Measurements from ENCODE around the gene HARS2. TPM values are rescaled to one million over a fixed set of nuclear protein-coding genes. Genes with fewer than 3 reads are reported as not detected.
A peak's percentile ranks its signal among the peaks of the same experiment; 100 is the strongest.

HARS2 gene
- total RNA-seq, 2 donors from 2014 or later: 13.7 to 23.7 TPM

GRCh38 chr5:140674629-140675028 is 16.6 kb upstream of the HARS2 start:
- H3K4me1 ChIP-seq: no peaks in the 10 kb centered on the region
- no peaks in the 10 kb centered on the region for H3K9me3 ChIP-seq
- H3K4me3 ChIP-seq: no peak overlapping the region
- H3K27ac ChIP-seq: no peak overlapping the region
- no peak for TF ChIP-seq POLR2A (IDR thresholded peaks at IDR 0.05)
- no peak for TF ChIP-seq CTCF (IDR thresholded peaks at IDR 0.05)
- DNase-seq (no peak), ATAC-seq (no peak)
- peaks cover 0 to 29% of the 10 kb centered on the region in 2 donors for H3K36me3 ChIP-seq (replicated peaks in 1 of 2; ENCODE audit: insufficient read depth in 1 of 2, low read depth in 2 of 2)
- 92 to 94% methylated on average over 4 of the region's 4 CpGs for WGBS, 2 donors
- H3K27me3 ChIP-seq: no peaks in the 10 kb centered on the region
- intact Hi-C loops (cut with DNase I): no loop called here

- ATAC-seq: no peak
- H3K4me1 ChIP-seq: no peaks in the 10 kb centered on the region
- DNase-seq: no peak
- H3K9me3 ChIP-seq: no peaks in the 10 kb centered on the region
- TF ChIP-seq CTCF (IDR thresholded peaks at IDR 0.05) (no peak), POLR2A (IDR thresholded peaks at IDR 0.05) (no peak)
- H3K36me3 ChIP-seq (replicated peaks in 1 of 2; ENCODE audit: insufficient read depth in 1 of 2, low read depth in 2 of 2): peaks cover 0 to 31% of the 10 kb centered on the region in 2 donors
- H3K27ac ChIP-seq: no peak overlapping the region
- WGBS, 2 donors: 94 to 97% methylated on average over 2 to 3 of the region's 3 CpGs
- intact Hi-C loops (cut with DNase I): no loop called here
- H3K4me3 ChIP-seq: no peak overlapping the region
- H3K27me3 ChIP-seq: no peaks in the 10 kb centered on the region
Measured at GRCh38 chr5:140677947-140678346, 13.3 kb upstream of the HARS2 start.

GRCh38 chr5:140678993-140679392 is 12.3 kb upstream of the HARS2 start:
- TF ChIP-seq CTCF (IDR thresholded peaks at IDR 0.05): no peak
- TF ChIP-seq POLR2A (IDR thresholded peaks at IDR 0.05): no peak
- ATAC-seq (no peak), DNase-seq (no peak)
- 98 to 100% methylated on average over 7 of the region's 7 CpGs for WGBS, 2 donors
- Histone ChIP-seq H3K4me1 (no peaks in the 10 kb centered on the region), H3K27me3 (no peaks in the 10 kb centered on the region), H3K9me3 (no peaks in the 10 kb centered on the region), H3K36me3 (replicated peaks in 1 of 2; ENCODE audit: insufficient read depth in 1 of 2, low read depth in 2 of 2) (peaks cover 0 to 31% of the 10 kb centered on the region in 2 donors), H3K27ac (no peak overlapping the region), H3K4me3 (no peak overlapping the region)
- intact Hi-C loops (cut with DNase I): no loop called here

GRCh38 chr5:140690376-140690932 is 801 bp upstream of the HARS2 start:
- ATAC-seq: no peak
- Histone ChIP-seq H3K9me3 (no peaks in the 10 kb centered on the region), H3K27ac (peak overlapping the region in 3 of 4 donors; percentile 43 to 91 (median 86)), H3K27me3 (no peaks in the 10 kb centered on the region), H3K4me1 (peaks cover 26% of the 10 kb centered on the region), H3K36me3 (replicated peaks in 1 of 2; ENCODE audit: insufficient read depth in 1 of 2, low read depth in 2 of 2) (peaks cover 0 to 10% of the 10 kb centered on the region in 2 donors), H3K4me3 (peak overlapping the region; percentile 49 to 60)
- intact Hi-C loops (cut with DNase I): no loop called here
- 44 to 68% methylated on average over 4 to 8 of the region's 8 CpGs for WGBS, 2 donors
- DNase-seq: no peak
- TF ChIP-seq POLR2A (IDR thresholded peaks at IDR 0.05): no peak
- no peak for TF ChIP-seq CTCF (IDR thresholded peaks at IDR 0.05)

GRCh38 chr5:140694276-140694675 is 3.0 kb downstream of the HARS2 start:
- H3K27me3 ChIP-seq: no peaks in the 10 kb centered on the region
- no peak for ATAC-seq
- 73 to 84% methylated on average over 4 to 5 of the region's 5 CpGs for WGBS, 2 donors
- no peak overlapping the region for H3K4me3 ChIP-seq
- H3K36me3 ChIP-seq (replicated peaks in 1 of 2; ENCODE audit: insufficient read depth in 1 of 2, low read depth in 2 of 2): peaks cover 6 to 32% of the 10 kb centered on the region in 2 donors
- no peak overlapping the region for H3K27ac ChIP-seq
- H3K4me1 ChIP-seq: peaks cover 26% of the 10 kb centered on the region
- intact Hi-C loops (cut with DNase I): no loop called here
- DNase-seq: no peak
- H3K9me3 ChIP-seq: no peaks in the 10 kb centered on the region
- no peak for TF ChIP-seq CTCF (IDR thresholded peaks at IDR 0.05)
- no peak for TF ChIP-seq POLR2A (IDR thresholded peaks at IDR 0.05)

All from body of pancreas (tissue), 4 donors.